H1 (cell line): ENCODE data around the gene TCAP. TPM values are rescaled to one million over a fixed set of nuclear protein-coding genes. Genes with fewer than 3 reads are reported as not detected.

Source experiments
- CTCF ChIA-PET: fragments of 300-600 bp; sonication (Branson Sonifier 250); formaldehyde crosslinking; loops from one replicate; lab custom pipeline; 2021; ENCODE audit not compliant: partially characterized antibody; lab: Charles Lee
- POLR2A ChIA-PET: fragments of 300-600 bp; sonication (Branson Sonifier 250); formaldehyde crosslinking; loops from one replicate; lab custom pipeline; 2021; ENCODE audit warnings: inconsistent platforms; ENCODE audit not compliant: partially characterized antibody; lab: Charles Lee
- DNase-seq, 2 experiments: peaks; one replicate each; pipeline versions ENCODE4 v3.0.0 to v3.0.0-alpha.2; 2010 to 2022; ENCODE audit warnings: low spot score in 2 of 2, low read depth in 1 of 2, mixed read lengths in 1 of 2
- FAIRE-seq: peaks from 2 replicates; lab custom pipeline; 2011; peaks lifted over from hg19 to GRCh38; lab: Jason Lieb, UNC
- H2AFZ ChIP-seq: 2 replicates; pipeline ENCODE4 v1.8.1; 2012; ENCODE audit warnings: low read length, inconsistent platforms
- H2AK5ac ChIP-seq: 2 replicates; pipeline ENCODE4 v1.6.1; 2013; ENCODE audit warnings: low read depth, low read length
- H2BK120ac ChIP-seq: replicated peaks from 2 replicates; pipeline ENCODE3; 2013; ENCODE audit warnings: low read depth, low read length, inconsistent platforms
- H2BK12ac ChIP-seq: 2 replicates; pipeline ENCODE4 v1.6.1; 2013; ENCODE audit warnings: low read depth, low read length
- H2BK15ac ChIP-seq: 2 replicates; pipeline ENCODE4 v1.6.1; 2013; ENCODE audit warnings: low read length
- H2BK20ac ChIP-seq: 2 replicates; pipeline ENCODE4 v1.6.1; 2013; ENCODE audit warnings: low read length
- H2BK5ac ChIP-seq: 2 replicates; pipeline ENCODE4 v1.6.1; 2013; ENCODE audit warnings: low read depth, low read length
- H3K14ac ChIP-seq: 2 replicates; pipeline ENCODE4 v1.6.1; 2013; ENCODE audit warnings: inconsistent platforms; ENCODE audit not compliant: insufficient read length
- H3K18ac ChIP-seq: 2 replicates; pipeline ENCODE4 v1.6.1; 2013; ENCODE audit warnings: low read length; ENCODE audit errors: extremely low read depth
- H3K23ac ChIP-seq: 2 replicates; pipeline ENCODE4 v1.6.1; 2013; ENCODE audit warnings: inconsistent platforms; ENCODE audit not compliant: insufficient read length
- H3K23me2 ChIP-seq: 2 replicates; pipeline ENCODE4 v1.6.1; 2013; ENCODE audit warnings: low read depth, low read length
- H3K27ac ChIP-seq: 2 replicates; pipeline ENCODE4 v1.6.1; 2011; ENCODE audit warnings: low read depth, low read length, inconsistent platforms
- H3K27me3 ChIP-seq, 4 experiments: replicated peaks in 1 of 4; 1 replicate in 1 of 4; 2 replicates in 3 of 4; pipeline versions ENCODE4 v1.6.1 to v1.8.1; 2011 to 2013; ENCODE audit warnings: low read length in 3 of 4, mild to moderate bottlenecking in 3 of 4, inconsistent platforms in 2 of 4, mixed read lengths in 2 of 4, moderate library complexity in 1 of 4; ENCODE audit not compliant: control insufficient read depth in 3 of 4, insufficient read depth in 3 of 4; ENCODE audit errors: extremely low read depth in 1 of 4
- H3K36me3 ChIP-seq, 4 experiments: 2 replicates each; pipeline versions ENCODE4 v1.6.1 to v1.8.1; 2011 to 2013; ENCODE audit warnings: mild to moderate bottlenecking in 4 of 4, low read length in 3 of 4, moderate library complexity in 2 of 4, control low read depth in 1 of 4, inconsistent platforms in 1 of 4; ENCODE audit not compliant: insufficient read depth in 4 of 4, control insufficient read depth in 2 of 4
- H3K4ac ChIP-seq: replicated peaks from 2 replicates; pipeline ENCODE3; 2013; ENCODE audit warnings: low read length, low read depth, mixed read lengths, inconsistent platforms; ENCODE audit not compliant: insufficient read length
- H3K4me1 ChIP-seq, 4 experiments: replicated peaks in 1 of 4; 1 replicate in 1 of 4; 2 replicates in 3 of 4; pipeline versions ENCODE4 v1.6.1 to v1.8.1; 2011 to 2013; ENCODE audit warnings: low read length in 3 of 4, inconsistent platforms in 2 of 4, mixed read lengths in 1 of 4; ENCODE audit not compliant: insufficient read depth in 4 of 4, control insufficient read depth in 3 of 4
- H3K4me2 ChIP-seq, 2 experiments: 2 replicates each; pipeline versions ENCODE4 v1.6.1 to v1.8.1; 2011 to 2013; ENCODE audit warnings: low read depth in 2 of 2, low read length in 2 of 2, control low read depth in 1 of 2, inconsistent platforms in 1 of 2, mild to moderate bottlenecking in 1 of 2; ENCODE audit not compliant: insufficient read depth in 1 of 2
- H3K4me3 ChIP-seq, 4 experiments: fragments of 200-600, 300-600 bp in 1 of 4; sonication (generic), shearing (Covaris generic), sonication (Bioruptor Twin) in 1 of 4; 2 replicates each; pipeline versions ENCODE4 v1.5.1 to v1.8.1; 2011 to 2016; ENCODE audit warnings: low read length in 4 of 4, low read depth in 3 of 4, control low read depth in 2 of 4, inconsistent platforms in 2 of 4, mild to moderate bottlenecking in 2 of 4, mixed read lengths in 1 of 4, moderate library complexity in 1 of 4; ENCODE audit not compliant: insufficient read depth in 2 of 4; ENCODE audit errors: extremely low read depth in 1 of 4
- H3K56ac ChIP-seq: replicated peaks from 2 replicates; pipeline ENCODE3; 2013; ENCODE audit warnings: low read depth, mild to moderate bottlenecking, mixed read lengths, low read length, inconsistent platforms; ENCODE audit not compliant: insufficient read length
- H3K79me1 ChIP-seq: 2 replicates; pipeline ENCODE4 v1.6.1; 2013; ENCODE audit warnings: low read depth, low read length, control low read depth
- H3K79me2 ChIP-seq, 2 experiments: 2 replicates each; pipeline versions ENCODE4 v1.6.1 to v1.8.1; 2012 to 2013; ENCODE audit warnings: low read length in 2 of 2, mild to moderate bottlenecking in 2 of 2, inconsistent platforms in 1 of 2; ENCODE audit not compliant: insufficient read depth in 2 of 2, control insufficient read depth in 1 of 2
- H3K9ac ChIP-seq, 4 experiments: replicated peaks in 1 of 4; 1 replicate in 1 of 4; 2 replicates in 3 of 4; pipeline versions ENCODE4 v1.6.1 to v1.8.1; 2011 to 2013; ENCODE audit warnings: low read depth in 3 of 4, low read length in 3 of 4, control low read depth in 2 of 4, mild to moderate bottlenecking in 2 of 4, moderate library complexity in 2 of 4, inconsistent platforms in 1 of 4; ENCODE audit errors: extremely low read depth in 1 of 4
- H3K9me3 ChIP-seq, 2 experiments: 2 replicates each; pipeline versions ENCODE4 v1.6.1 to v1.8.1; 2012 to 2013; ENCODE audit warnings: mild to moderate bottlenecking in 2 of 2, moderate library complexity in 2 of 2, control low read depth in 1 of 2, inconsistent platforms in 1 of 2, low read depth in 1 of 2, low read length in 1 of 2, mixed read lengths in 1 of 2; ENCODE audit not compliant: insufficient read depth in 2 of 2
- H4K20me1 ChIP-seq, 2 experiments: replicated peaks in 1 of 2; 2 replicates each; pipeline versions ENCODE3 to v1.8.1; 2011 to 2013; ENCODE audit warnings: inconsistent platforms in 2 of 2, low read length in 2 of 2, mild to moderate bottlenecking in 1 of 2; ENCODE audit not compliant: insufficient read depth in 2 of 2, control insufficient read depth in 1 of 2
- H4K5ac ChIP-seq: 2 replicates; pipeline ENCODE4 v1.6.1; 2013; ENCODE audit warnings: low read length, low read depth, mixed read lengths, inconsistent platforms; ENCODE audit not compliant: insufficient read length
- H4K8ac ChIP-seq: 2 replicates; pipeline ENCODE4 v1.8.0; 2013; ENCODE audit warnings: mild to moderate bottlenecking, moderate library complexity, low read length, inconsistent platforms; ENCODE audit not compliant: insufficient read depth; ENCODE audit errors: extremely low read depth
- H4K91ac ChIP-seq: replicated peaks from 2 replicates; pipeline ENCODE3; 2013; ENCODE audit warnings: low read length, mixed read lengths, inconsistent platforms; ENCODE audit not compliant: insufficient read length
- WGBS, 2 experiments: shearing (Covaris generic) in 1 of 2; methylation state at CpG; one replicate each; pipeline versions ENCODE4 v1.1.6 to v1.1.7; 2013 to 2015; ENCODE audit warnings: low lambda C conversion rate in 2 of 2, mixed read lengths in 2 of 2, inconsistent platforms in 1 of 2, low coverage in 1 of 2, missing lambda C conversion rate in 1 of 2; ENCODE audit not compliant: insufficient replicate concordance in 2 of 2, insufficient coverage in 1 of 2, insufficient read length in 1 of 2; ENCODE audit errors: extremely low coverage in 1 of 2, missing lambda C conversion rate in 1 of 2; 5-methylcytosine and 5-hydroxymethylcytosine counted together
- polyA plus RNA-seq, 7 experiments: library from polyadenylated mRNA; depleted of rRNA in 3 of 7; stranded (reverse) in 5 of 7; unstranded in 2 of 7; fragments of >200 nt in 5 of 7; fragments of 200-250 nt in 2 of 7; gene quantifications; 1 replicate in 5 of 7; 2 replicates in 1 of 7; 4 replicates in 1 of 7; pipeline versions ENCODE4 v1.2.1 to v1.2.3, GENCODE V29; 2011 to 2013; ENCODE audit warnings: missing spikeins in 2 of 7, mixed read lengths in 2 of 7
- total RNA-seq: library from RNA; stranded (reverse); fragmentation: NEBNext Ultra II Directional; extraction: Animal tissue kit (Norgen Biotek cat#: 25700); gene quantifications from 2 replicates; pipeline ENCODE4 v1.2.1, GENCODE V29; 2021
- TF ChIP-seq, protein P1 (sequence below): IDR thresholded peaks from 2 replicates; pipeline ENCODE4 v1.6.1; 2011; ENCODE audit warnings: low read length, improper control_type of control experiment

TCAP gene
- total and polyA plus RNA-seq, 2 of the 8 experiments (the other 6 are each of a cell fraction or from before 2014, with no cell fraction given) = 0.82 to 1.4 TPM

- H3K27me3 ChIP-seq = peaks cover 0 to 25% (median 6%) of the 10 kb centered on the region in 4 experiments; a peak in 4 of 7 replicates
- H3K79me2 ChIP-seq = no peaks in the 10 kb centered on the region
- TF ChIP-seq, protein P1, sequence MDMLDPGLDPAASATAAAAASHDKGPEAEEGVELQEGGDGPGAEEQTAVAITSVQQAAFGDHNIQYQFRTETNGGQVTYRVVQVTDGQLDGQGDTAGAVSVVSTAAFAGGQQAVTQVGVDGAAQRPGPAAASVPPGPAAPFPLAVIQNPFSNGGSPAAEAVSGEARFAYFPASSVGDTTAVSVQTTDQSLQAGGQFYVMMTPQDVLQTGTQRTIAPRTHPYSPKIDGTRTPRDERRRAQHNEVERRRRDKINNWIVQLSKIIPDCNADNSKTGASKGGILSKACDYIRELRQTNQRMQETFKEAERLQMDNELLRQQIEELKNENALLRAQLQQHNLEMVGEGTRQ = no peak
Measured at GRCh38 chr17:39667945-39668924, 3.1 kb downstream of the TCAP start, which contains the start of gene PNMT. PNMT (plus strand) TSS chr17:39668453; CDS start chr17:39668476, 23 bp downstream.

More at GRCh38 chr17:39667945-39668924, 3.1 kb downstream of the TCAP start, which contains the start of gene PNMT:
- FAIRE-seq (no peak), DNase-seq (peak in 1 of 2 experiments; percentile 87)
- Histone ChIP-seq H4K8ac (peak within 1 kb of the TSS; percentile 30), H2BK12ac (peak within 1 kb of the TSS; percentile 84; the same call in 1 of the 2 replicates), H3K4me2 (peak within 1 kb of the TSS; percentile 70 to 79), H3K23ac (no peak within 1 kb of the TSS), H3K56ac (no peak within 1 kb of the TSS), H3K4ac (no peak within 1 kb of the TSS), H2BK15ac (no peak within 1 kb of the TSS; the same call in 1 of the 2 replicates), H3K14ac (no peak within 1 kb of the TSS), H3K9ac (peak within 1 kb of the TSS in 1 of 4 experiments; percentile 36; a peak in 1 of 7 replicates), H2BK20ac (no peak within 1 kb of the TSS), H3K18ac (peak within 1 kb of the TSS; percentile 93), H2AFZ (no peak within 1 kb of the TSS), H3K23me2 (peaks cover 11% of the 10 kb centered on the region; the same call in 1 of the 2 replicates), H3K4me3 (peak within 1 kb of the TSS; percentile 29 to 67 (median 32)), H2BK120ac (no peak within 1 kb of the TSS), H4K5ac (no peak within 1 kb of the TSS), H2BK5ac (0 out of 2 replicates have a peak within 1 kb of the TSS, but pooled peaks have one; percentile 18), H3K4me1 (peaks cover 0 to 43% (median 36%) of the 10 kb centered on the region in 4 experiments; a peak in 6 of 7 replicates), H3K36me3 (no peaks in the 10 kb centered on the region), H4K20me1 (peaks cover 0 to 2% of the 10 kb centered on the region in 2 experiments), H3K79me1 (no peaks in the 10 kb centered on the region), H3K27ac (no peak within 1 kb of the TSS), H3K9me3 (no peaks in the 10 kb centered on the region), H2AK5ac (no peak within 1 kb of the TSS), H4K91ac (peak within 1 kb of the TSS; percentile 49)
- WGBS, 2 experiments = 5% methylated on average over 32 of the region's 85 CpGs; no CpG with 5 or more reads in 1 of the 2 experiments
- POLR2A ChIA-PET = interaction anchor here (0.7 to 32.5 kb wide), 12 partner anchors 8 to 87 kb away, joined by 3 to 708 read pairs (median 4); partner anchors contain the start of genes ERBB2, MIEN1 and PGAP3
- CTCF ChIA-PET = interaction anchor here (1.1 to 52.4 kb wide), 12 partner anchors 8 to 120 kb away, joined by 3 to 1885 read pairs (median 7); partner anchors contain the start of genes ERBB2, MIEN1, PGAP3 and PPP1R1B
